ENCODE data around the gene FREM3. TPM values are rescaled to one million over a fixed set of nuclear protein-coding genes. Genes with fewer than 3 reads are reported as not detected.

The FREM3 gene
- total RNA-seq, 4 donors from 2014 or later = not detected

DNA sequence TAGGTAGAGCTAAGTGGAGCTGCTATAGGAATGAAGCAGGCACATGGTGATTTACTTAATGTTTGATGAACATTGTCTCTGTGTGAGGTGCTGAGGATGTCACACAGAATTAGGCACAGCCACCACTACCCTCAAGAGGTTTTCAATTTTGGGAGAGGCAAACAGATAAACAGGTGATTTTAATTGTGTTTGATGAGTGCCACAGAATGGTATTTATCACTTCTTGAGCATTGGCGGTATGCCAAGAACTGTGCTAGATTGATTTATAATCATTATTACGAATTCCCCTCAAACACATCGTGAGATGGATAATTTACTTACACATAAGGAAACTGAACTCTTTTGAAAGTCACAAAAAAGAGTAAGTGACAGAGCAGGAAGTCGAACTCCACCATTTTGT is 74.8 kb downstream of the FREM3 start:
- 80% methylated on average over 4 of the region's 4 CpGs for WGBS, 2 donors
- Histone ChIP-seq H3K27me3 (no peaks in the 10 kb centered on the region), H3K27ac (no peak overlapping the region), H3K36me3 (no peaks in the 10 kb centered on the region), H3K4me3 (no peak overlapping the region), H3K9me3 (no peaks in the 10 kb centered on the region), H3K4me1 (peaks cover 0 to 10% (median 0%) of the 10 kb centered on the region in 3 donors)
- TF ChIP-seq POLR2A (IDR thresholded peaks at IDR 0.05) = no peak
- TF ChIP-seq, protein P1, sequence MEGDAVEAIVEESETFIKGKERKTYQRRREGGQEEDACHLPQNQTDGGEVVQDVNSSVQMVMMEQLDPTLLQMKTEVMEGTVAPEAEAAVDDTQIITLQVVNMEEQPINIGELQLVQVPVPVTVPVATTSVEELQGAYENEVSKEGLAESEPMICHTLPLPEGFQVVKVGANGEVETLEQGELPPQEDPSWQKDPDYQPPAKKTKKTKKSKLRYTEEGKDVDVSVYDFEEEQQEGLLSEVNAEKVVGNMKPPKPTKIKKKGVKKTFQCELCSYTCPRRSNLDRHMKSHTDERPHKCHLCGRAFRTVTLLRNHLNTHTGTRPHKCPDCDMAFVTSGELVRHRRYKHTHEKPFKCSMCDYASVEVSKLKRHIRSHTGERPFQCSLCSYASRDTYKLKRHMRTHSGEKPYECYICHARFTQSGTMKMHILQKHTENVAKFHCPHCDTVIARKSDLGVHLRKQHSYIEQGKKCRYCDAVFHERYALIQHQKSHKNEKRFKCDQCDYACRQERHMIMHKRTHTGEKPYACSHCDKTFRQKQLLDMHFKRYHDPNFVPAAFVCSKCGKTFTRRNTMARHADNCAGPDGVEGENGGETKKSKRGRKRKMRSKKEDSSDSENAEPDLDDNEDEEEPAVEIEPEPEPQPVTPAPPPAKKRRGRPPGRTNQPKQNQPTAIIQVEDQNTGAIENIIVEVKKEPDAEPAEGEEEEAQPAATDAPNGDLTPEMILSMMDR (IDR thresholded peaks at IDR 0.05) = no peak
- DNase-seq = no peak
- intact Hi-C loops (cut with DNase I) = no loop called here

DNA sequence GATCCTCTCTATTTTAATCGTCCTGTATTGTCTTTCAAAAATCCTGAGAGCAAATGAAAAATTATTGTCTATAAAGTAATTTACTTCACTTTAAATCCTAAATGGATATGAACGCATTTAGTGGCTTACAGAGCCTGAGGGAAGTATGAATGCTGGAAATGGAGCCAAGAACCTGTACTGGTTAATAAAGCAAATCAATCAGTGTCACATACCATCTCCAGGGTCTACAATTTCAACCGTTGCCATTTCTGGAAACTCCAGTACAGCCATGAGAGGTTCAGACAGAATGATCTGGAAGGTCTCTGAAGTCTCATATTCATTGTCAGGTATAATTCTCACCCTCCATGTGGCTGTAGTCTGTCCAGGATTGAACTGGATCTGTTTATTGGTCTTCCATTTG is 76.6 kb downstream of the FREM3 start:
- H3K9me3 ChIP-seq = no peaks in the 10 kb centered on the region
- no peak overlapping the region for H3K4me3 ChIP-seq
- no peaks in the 10 kb centered on the region for H3K27me3 ChIP-seq
- intact Hi-C loops (cut with DNase I) = no loop called here
- WGBS, 2 donors = 51 to 67% methylated on average over 3 of the region's 3 CpGs
- no peak for DNase-seq
- no peaks in the 10 kb centered on the region for H3K36me3 ChIP-seq
- TF ChIP-seq, protein P1 (IDR thresholded peaks at IDR 0.05) = no peak
- no peak for TF ChIP-seq POLR2A (IDR thresholded peaks at IDR 0.05)
- H3K4me1 ChIP-seq = peaks cover 0 to 10% (median 0%) of the 10 kb centered on the region in 3 donors
- H3K27ac ChIP-seq = no peak overlapping the region

DNA sequence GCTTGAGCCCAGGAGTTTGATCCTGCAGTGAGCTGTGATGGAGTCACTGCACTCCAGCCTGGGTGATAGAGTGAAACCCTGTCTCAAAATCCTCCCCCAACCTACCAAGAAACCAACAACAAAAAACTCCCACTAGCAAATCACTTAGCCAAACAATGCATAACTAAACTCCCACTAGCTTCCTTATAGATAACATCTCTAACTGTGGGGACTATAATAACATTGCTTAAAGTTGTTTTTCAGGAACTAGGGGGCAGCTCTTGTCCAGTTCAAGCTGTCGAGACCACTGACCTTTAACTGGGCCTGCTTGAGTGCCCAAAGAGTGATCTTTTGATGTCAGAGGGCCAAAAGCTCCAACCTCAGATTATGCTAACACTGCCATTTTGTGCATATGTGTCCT is 81.7 kb downstream of the FREM3 start:
- Histone ChIP-seq H3K27me3 (no peaks in the 10 kb centered on the region), H3K9me3 (no peaks in the 10 kb centered on the region), H3K4me1 (no peaks in the 10 kb centered on the region), H3K4me3 (no peak overlapping the region), H3K36me3 (no peaks in the 10 kb centered on the region), H3K27ac (no peak overlapping the region)
- TF ChIP-seq, protein P1 (IDR thresholded peaks at IDR 0.05) = no peak
- TF ChIP-seq POLR2A (IDR thresholded peaks at IDR 0.05) = no peak
- 50 to 63% methylated on average over 1 of the region's 1 CpG for whole genome bisulfite sequencing, 2 donors
- intact Hi-C loops (cut with DNase I) = no loop called here
- no peak for DNase-seq

DNA sequence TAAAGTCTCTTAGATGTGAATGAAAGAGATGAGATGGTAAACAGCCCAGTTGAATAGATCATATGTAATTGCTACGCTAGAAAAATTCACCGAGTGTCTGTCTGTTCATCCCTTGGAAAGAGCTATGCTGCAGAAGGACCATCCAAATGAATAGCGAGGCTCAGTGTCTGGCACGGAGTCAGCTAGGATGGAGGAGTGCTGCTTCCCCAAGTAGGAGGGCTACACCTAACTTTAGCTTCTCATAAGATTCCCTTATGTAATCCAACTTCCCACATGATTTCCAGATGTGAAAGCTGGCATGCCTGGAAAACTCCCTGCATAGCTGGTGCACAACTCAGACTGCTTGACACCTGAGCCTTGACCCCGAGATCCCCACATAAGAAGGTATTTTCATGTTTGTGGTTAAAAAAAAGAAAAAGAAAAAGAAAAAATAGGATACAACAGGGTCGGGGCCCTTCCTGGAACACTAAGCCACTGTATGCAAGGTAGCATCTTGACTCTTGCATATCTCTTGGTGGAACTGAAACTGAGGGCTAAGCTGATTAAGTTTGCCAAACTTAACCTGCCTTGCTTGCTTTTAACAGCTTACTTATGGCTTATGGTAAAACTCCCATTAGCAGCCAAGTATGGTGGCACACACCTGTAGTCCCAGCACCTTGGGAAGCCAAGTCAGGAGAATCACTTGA is 82.3 kb downstream of the FREM3 start:
- no peak overlapping the region for H3K4me3 ChIP-seq
- no peaks in the 10 kb centered on the region for H3K4me1 ChIP-seq
- no peaks in the 10 kb centered on the region for H3K9me3 ChIP-seq
- intact Hi-C loops (cut with DNase I) = no loop called here
- H3K27me3 ChIP-seq = no peaks in the 10 kb centered on the region
- no peak for DNase-seq
- no peaks in the 10 kb centered on the region for H3K36me3 ChIP-seq
- TF ChIP-seq, protein P1 (IDR thresholded peaks at IDR 0.05) = no peak
- no peak for TF ChIP-seq POLR2A (IDR thresholded peaks at IDR 0.05)
- no peak overlapping the region for H3K27ac ChIP-seq
- WGBS, 2 donors = 77 to 81% methylated on average over 6 of the region's 6 CpGs

DNA sequence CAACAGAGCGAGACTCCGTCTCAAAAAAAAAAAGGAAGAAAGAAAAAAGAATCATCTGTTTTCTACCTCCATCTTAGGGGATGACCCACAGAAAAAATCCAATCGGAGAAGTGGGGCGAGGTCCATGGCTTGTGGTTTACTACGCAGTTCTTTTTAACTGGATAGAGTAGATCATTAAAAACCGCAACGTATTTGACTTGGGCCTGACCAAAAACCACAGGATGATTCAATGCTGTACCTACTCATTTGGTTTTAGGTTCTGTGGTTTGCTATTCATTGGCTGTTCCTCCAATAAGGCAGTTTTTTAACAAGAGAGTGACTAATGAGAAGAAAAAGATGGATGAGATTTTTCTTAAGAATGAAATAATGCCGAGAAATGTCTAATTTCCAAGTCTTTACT is 83.7 kb downstream of the FREM3 start:
- Histone ChIP-seq H3K27ac (no peak overlapping the region), H3K36me3 (no peaks in the 10 kb centered on the region), H3K27me3 (no peaks in the 10 kb centered on the region), H3K4me3 (no peak overlapping the region), H3K4me1 (no peaks in the 10 kb centered on the region), H3K9me3 (no peaks in the 10 kb centered on the region)
- no peak for TF ChIP-seq POLR2A (IDR thresholded peaks at IDR 0.05)
- TF ChIP-seq, protein P1 (IDR thresholded peaks at IDR 0.05) = no peak
- 71 to 81% methylated on average over 8 of the region's 8 CpGs for WGBS, 2 donors
- no peak for DNase-seq
- intact Hi-C loops (cut with DNase I) = no loop called here
